H1 (cell line): ENCODE measurements around the gene KIF21A. TPM values are rescaled to one million over a fixed set of nuclear protein-coding genes. Genes with fewer than 3 reads are reported as not detected.

ENCODE experiments used
- CTCF ChIA-PET: fragments of 300-600 bp; sonication (Branson Sonifier 250); formaldehyde crosslinking; loops from one replicate; lab custom pipeline; 2021; ENCODE audit not compliant: partially characterized antibody; lab: Charles Lee
- POLR2A ChIA-PET: fragments of 300-600 bp; sonication (Branson Sonifier 250); formaldehyde crosslinking; loops from one replicate; lab custom pipeline; 2021; ENCODE audit warnings: inconsistent platforms; ENCODE audit not compliant: partially characterized antibody; lab: Charles Lee
- DNase-seq, 2 experiments: peaks; one replicate each; pipeline versions ENCODE4 v3.0.0 to v3.0.0-alpha.2; 2010 to 2022; ENCODE audit warnings: low spot score in 2 of 2, low read depth in 1 of 2, mixed read lengths in 1 of 2
- FAIRE-seq: peaks from 2 replicates; lab custom pipeline; 2011; peaks lifted over from hg19 to GRCh38; lab: Jason Lieb, UNC
- H2AFZ ChIP-seq: 2 replicates; pipeline ENCODE4 v1.8.1; 2012; ENCODE audit warnings: low read length, inconsistent platforms
- H2AK5ac ChIP-seq: 2 replicates; pipeline ENCODE4 v1.6.1; 2013; ENCODE audit warnings: low read depth, low read length
- H2BK120ac ChIP-seq: replicated peaks from 2 replicates; pipeline ENCODE3; 2013; ENCODE audit warnings: low read depth, low read length, inconsistent platforms
- H2BK12ac ChIP-seq: 2 replicates; pipeline ENCODE4 v1.6.1; 2013; ENCODE audit warnings: low read depth, low read length
- H2BK15ac ChIP-seq: 2 replicates; pipeline ENCODE4 v1.6.1; 2013; ENCODE audit warnings: low read length
- H2BK20ac ChIP-seq: 2 replicates; pipeline ENCODE4 v1.6.1; 2013; ENCODE audit warnings: low read length
- H2BK5ac ChIP-seq: 2 replicates; pipeline ENCODE4 v1.6.1; 2013; ENCODE audit warnings: low read depth, low read length
- H3K14ac ChIP-seq: 2 replicates; pipeline ENCODE4 v1.6.1; 2013; ENCODE audit warnings: inconsistent platforms; ENCODE audit not compliant: insufficient read length
- H3K18ac ChIP-seq: 2 replicates; pipeline ENCODE4 v1.6.1; 2013; ENCODE audit warnings: low read length; ENCODE audit errors: extremely low read depth
- H3K23ac ChIP-seq: 2 replicates; pipeline ENCODE4 v1.6.1; 2013; ENCODE audit warnings: inconsistent platforms; ENCODE audit not compliant: insufficient read length
- H3K23me2 ChIP-seq: 2 replicates; pipeline ENCODE4 v1.6.1; 2013; ENCODE audit warnings: low read depth, low read length
- H3K27ac ChIP-seq: 2 replicates; pipeline ENCODE4 v1.6.1; 2011; ENCODE audit warnings: low read depth, low read length, inconsistent platforms
- H3K27me3 ChIP-seq, 4 experiments: replicated peaks in 1 of 4; 1 replicate in 1 of 4; 2 replicates in 3 of 4; pipeline versions ENCODE4 v1.6.1 to v1.8.1; 2011 to 2013; ENCODE audit warnings: low read length in 3 of 4, mild to moderate bottlenecking in 3 of 4, inconsistent platforms in 2 of 4, mixed read lengths in 2 of 4, moderate library complexity in 1 of 4; ENCODE audit not compliant: control insufficient read depth in 3 of 4, insufficient read depth in 3 of 4; ENCODE audit errors: extremely low read depth in 1 of 4
- H3K36me3 ChIP-seq, 4 experiments: 2 replicates each; pipeline versions ENCODE4 v1.6.1 to v1.8.1; 2011 to 2013; ENCODE audit warnings: mild to moderate bottlenecking in 4 of 4, low read length in 3 of 4, moderate library complexity in 2 of 4, control low read depth in 1 of 4, inconsistent platforms in 1 of 4; ENCODE audit not compliant: insufficient read depth in 4 of 4, control insufficient read depth in 2 of 4
- H3K4ac ChIP-seq: replicated peaks from 2 replicates; pipeline ENCODE3; 2013; ENCODE audit warnings: low read length, low read depth, mixed read lengths, inconsistent platforms; ENCODE audit not compliant: insufficient read length
- H3K4me1 ChIP-seq, 4 experiments: replicated peaks in 1 of 4; 1 replicate in 1 of 4; 2 replicates in 3 of 4; pipeline versions ENCODE4 v1.6.1 to v1.8.1; 2011 to 2013; ENCODE audit warnings: low read length in 3 of 4, inconsistent platforms in 2 of 4, mixed read lengths in 1 of 4; ENCODE audit not compliant: insufficient read depth in 4 of 4, control insufficient read depth in 3 of 4
- H3K4me2 ChIP-seq, 2 experiments: 2 replicates each; pipeline versions ENCODE4 v1.6.1 to v1.8.1; 2011 to 2013; ENCODE audit warnings: low read depth in 2 of 2, low read length in 2 of 2, control low read depth in 1 of 2, inconsistent platforms in 1 of 2, mild to moderate bottlenecking in 1 of 2; ENCODE audit not compliant: insufficient read depth in 1 of 2
- H3K4me3 ChIP-seq, 4 experiments: fragments of 200-600, 300-600 bp in 1 of 4; sonication (generic), shearing (Covaris generic), sonication (Bioruptor Twin) in 1 of 4; 2 replicates each; pipeline versions ENCODE4 v1.5.1 to v1.8.1; 2011 to 2016; ENCODE audit warnings: low read length in 4 of 4, low read depth in 3 of 4, control low read depth in 2 of 4, inconsistent platforms in 2 of 4, mild to moderate bottlenecking in 2 of 4, mixed read lengths in 1 of 4, moderate library complexity in 1 of 4; ENCODE audit not compliant: insufficient read depth in 2 of 4; ENCODE audit errors: extremely low read depth in 1 of 4
- H3K56ac ChIP-seq: replicated peaks from 2 replicates; pipeline ENCODE3; 2013; ENCODE audit warnings: low read depth, mild to moderate bottlenecking, mixed read lengths, low read length, inconsistent platforms; ENCODE audit not compliant: insufficient read length
- H3K79me1 ChIP-seq: 2 replicates; pipeline ENCODE4 v1.6.1; 2013; ENCODE audit warnings: low read depth, low read length, control low read depth
- H3K79me2 ChIP-seq, 2 experiments: 2 replicates each; pipeline versions ENCODE4 v1.6.1 to v1.8.1; 2012 to 2013; ENCODE audit warnings: low read length in 2 of 2, mild to moderate bottlenecking in 2 of 2, inconsistent platforms in 1 of 2; ENCODE audit not compliant: insufficient read depth in 2 of 2, control insufficient read depth in 1 of 2
- H3K9ac ChIP-seq, 4 experiments: replicated peaks in 1 of 4; 1 replicate in 1 of 4; 2 replicates in 3 of 4; pipeline versions ENCODE4 v1.6.1 to v1.8.1; 2011 to 2013; ENCODE audit warnings: low read depth in 3 of 4, low read length in 3 of 4, control low read depth in 2 of 4, mild to moderate bottlenecking in 2 of 4, moderate library complexity in 2 of 4, inconsistent platforms in 1 of 4; ENCODE audit errors: extremely low read depth in 1 of 4
- H3K9me3 ChIP-seq, 2 experiments: 2 replicates each; pipeline versions ENCODE4 v1.6.1 to v1.8.1; 2012 to 2013; ENCODE audit warnings: mild to moderate bottlenecking in 2 of 2, moderate library complexity in 2 of 2, control low read depth in 1 of 2, inconsistent platforms in 1 of 2, low read depth in 1 of 2, low read length in 1 of 2, mixed read lengths in 1 of 2; ENCODE audit not compliant: insufficient read depth in 2 of 2
- H4K20me1 ChIP-seq, 2 experiments: replicated peaks in 1 of 2; 2 replicates each; pipeline versions ENCODE3 to v1.8.1; 2011 to 2013; ENCODE audit warnings: inconsistent platforms in 2 of 2, low read length in 2 of 2, mild to moderate bottlenecking in 1 of 2; ENCODE audit not compliant: insufficient read depth in 2 of 2, control insufficient read depth in 1 of 2
- H4K5ac ChIP-seq: 2 replicates; pipeline ENCODE4 v1.6.1; 2013; ENCODE audit warnings: low read length, low read depth, mixed read lengths, inconsistent platforms; ENCODE audit not compliant: insufficient read length
- H4K8ac ChIP-seq: 2 replicates; pipeline ENCODE4 v1.8.0; 2013; ENCODE audit warnings: mild to moderate bottlenecking, moderate library complexity, low read length, inconsistent platforms; ENCODE audit not compliant: insufficient read depth; ENCODE audit errors: extremely low read depth
- H4K91ac ChIP-seq: replicated peaks from 2 replicates; pipeline ENCODE3; 2013; ENCODE audit warnings: low read length, mixed read lengths, inconsistent platforms; ENCODE audit not compliant: insufficient read length
- EP300 ChIP-seq, 2 experiments: IDR thresholded peaks; 1 replicate in 1 of 2; 2 replicates in 1 of 2; pipeline ENCODE4 v1.6.1; 2011 to 2012; ENCODE audit warnings: low read depth in 2 of 2, low read length in 2 of 2, mild to moderate bottlenecking in 2 of 2, borderline replicate concordance in 1 of 2, inconsistent platforms in 1 of 2, moderate library complexity in 1 of 2
- WGBS, 2 experiments: shearing (Covaris generic) in 1 of 2; methylation state at CpG; one replicate each; pipeline versions ENCODE4 v1.1.6 to v1.1.7; 2013 to 2015; ENCODE audit warnings: low lambda C conversion rate in 2 of 2, mixed read lengths in 2 of 2, inconsistent platforms in 1 of 2, low coverage in 1 of 2, missing lambda C conversion rate in 1 of 2; ENCODE audit not compliant: insufficient replicate concordance in 2 of 2, insufficient coverage in 1 of 2, insufficient read length in 1 of 2; ENCODE audit errors: extremely low coverage in 1 of 2, missing lambda C conversion rate in 1 of 2; 5-methylcytosine and 5-hydroxymethylcytosine counted together
- polyA plus RNA-seq, 7 experiments: library from polyadenylated mRNA; depleted of rRNA in 3 of 7; stranded (reverse) in 5 of 7; unstranded in 2 of 7; fragments of >200 nt in 5 of 7; fragments of 200-250 nt in 2 of 7; gene quantifications; 1 replicate in 5 of 7; 2 replicates in 1 of 7; 4 replicates in 1 of 7; pipeline versions ENCODE4 v1.2.1 to v1.2.3, GENCODE V29; 2011 to 2013; ENCODE audit warnings: missing spikeins in 2 of 7, mixed read lengths in 2 of 7
- total RNA-seq: library from RNA; stranded (reverse); fragmentation: NEBNext Ultra II Directional; extraction: Animal tissue kit (Norgen Biotek cat#: 25700); gene quantifications from 2 replicates; pipeline ENCODE4 v1.2.1, GENCODE V29; 2021

The KIF21A gene
- total and polyA plus RNA-seq, 2 of the 8 experiments (the other 6 are each of a cell fraction or from before 2014, with no cell fraction given) = 10.0 to 26.0 TPM

DNA sequence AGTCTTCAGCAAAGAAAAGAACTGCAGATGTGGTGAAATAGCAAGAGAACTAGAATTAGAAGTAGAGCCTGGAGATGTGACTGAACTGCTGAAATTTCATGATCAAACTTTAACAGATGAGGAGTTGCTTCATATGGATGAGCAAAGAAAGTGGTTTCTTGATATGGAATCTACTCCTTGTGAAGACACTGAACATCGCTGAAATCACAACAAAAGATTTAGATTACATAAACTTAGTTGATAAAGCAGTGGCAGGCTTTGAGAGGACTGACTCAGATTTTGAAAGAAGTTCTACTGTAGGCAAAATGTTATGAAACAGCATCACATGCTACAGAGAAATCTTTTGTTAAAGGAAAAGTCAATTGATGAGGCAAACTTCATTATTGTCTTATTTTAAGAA lies 175.0 kb downstream of the KIF21A start:
- no peak for FAIRE-seq
- Histone ChIP-seq H3K18ac (no peak overlapping the region), H2BK20ac (no peak overlapping the region), H4K91ac (no peak overlapping the region), H2BK15ac (no peak overlapping the region), H2BK12ac (no peak overlapping the region), H2BK120ac (no peak overlapping the region), H2AFZ (no peak overlapping the region), H3K9me3 (no peaks in the 10 kb centered on the region), H3K36me3 (no peaks in the 10 kb centered on the region), H3K4ac (no peak overlapping the region), H3K23ac (no peak overlapping the region), H3K4me2 (no peak overlapping the region), H3K9ac (no peak overlapping the region), H3K4me3 (no peak overlapping the region), H4K20me1 (no peaks in the 10 kb centered on the region), H3K27ac (no peak overlapping the region), H3K27me3 (no peaks in the 10 kb centered on the region), H3K23me2 (no peaks in the 10 kb centered on the region), H3K79me1 (no peaks in the 10 kb centered on the region), H3K79me2 (no peaks in the 10 kb centered on the region), H3K56ac (no peak overlapping the region), H3K4me1 (no peaks in the 10 kb centered on the region)
- ChIA-PET CTCF (no interaction called here), POLR2A (no interaction called here)
- WGBS, 2 experiments = 96% methylated on average over 1 of the region's 1 CpG; no CpG with 5 or more reads in 1 of the 2 experiments
- TF ChIP-seq EP300 (IDR thresholded peaks at IDR 0.05; ENCODE audit: borderline replicate concordance in 1 of 2, low read depth in 2 of 2, low read length in 2 of 2) = no peak
- TF ChIP-seq, all 59 proteins: peak for 0
- no peak overlapping the region for H4K8ac ChIP-seq
- H2AK5ac ChIP-seq = no peak overlapping the region
- H2BK5ac ChIP-seq = no peak overlapping the region
- no peak overlapping the region for H4K5ac ChIP-seq
- DNase-seq = no peak
- H3K14ac ChIP-seq = no peak overlapping the region
